Measurements from ENCODE around the gene GOLGA7B.

DNA sequence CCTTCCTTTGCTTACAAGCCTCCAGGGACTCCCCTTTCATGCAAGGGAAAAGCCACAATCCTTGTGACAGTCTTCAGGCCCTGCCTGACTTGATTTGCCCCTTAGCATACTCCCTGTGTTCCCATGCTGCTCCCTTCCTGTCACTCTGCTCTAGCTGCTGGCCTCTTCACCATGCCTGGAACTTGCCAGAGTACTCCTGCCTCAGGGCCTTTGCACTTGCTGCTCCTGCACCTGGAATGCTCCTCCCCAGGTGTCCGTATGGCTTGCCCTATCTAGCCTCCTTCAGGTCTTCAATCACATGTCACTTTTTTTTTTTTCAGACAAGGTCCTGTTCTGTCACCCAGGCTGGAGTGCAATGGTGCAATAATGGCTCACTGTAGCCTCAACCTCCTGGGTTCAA is 22.8 kb upstream of the GOLGA7B start:
- TF ChIP-seq, protein P1, sequence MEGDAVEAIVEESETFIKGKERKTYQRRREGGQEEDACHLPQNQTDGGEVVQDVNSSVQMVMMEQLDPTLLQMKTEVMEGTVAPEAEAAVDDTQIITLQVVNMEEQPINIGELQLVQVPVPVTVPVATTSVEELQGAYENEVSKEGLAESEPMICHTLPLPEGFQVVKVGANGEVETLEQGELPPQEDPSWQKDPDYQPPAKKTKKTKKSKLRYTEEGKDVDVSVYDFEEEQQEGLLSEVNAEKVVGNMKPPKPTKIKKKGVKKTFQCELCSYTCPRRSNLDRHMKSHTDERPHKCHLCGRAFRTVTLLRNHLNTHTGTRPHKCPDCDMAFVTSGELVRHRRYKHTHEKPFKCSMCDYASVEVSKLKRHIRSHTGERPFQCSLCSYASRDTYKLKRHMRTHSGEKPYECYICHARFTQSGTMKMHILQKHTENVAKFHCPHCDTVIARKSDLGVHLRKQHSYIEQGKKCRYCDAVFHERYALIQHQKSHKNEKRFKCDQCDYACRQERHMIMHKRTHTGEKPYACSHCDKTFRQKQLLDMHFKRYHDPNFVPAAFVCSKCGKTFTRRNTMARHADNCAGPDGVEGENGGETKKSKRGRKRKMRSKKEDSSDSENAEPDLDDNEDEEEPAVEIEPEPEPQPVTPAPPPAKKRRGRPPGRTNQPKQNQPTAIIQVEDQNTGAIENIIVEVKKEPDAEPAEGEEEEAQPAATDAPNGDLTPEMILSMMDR (IDR thresholded peaks at IDR 0.05 in 4 of 5, conservative IDR thresholded peaks at IDR 0.05 in 1 of 5) = no peak
- no peak for TF ChIP-seq POLR2A (IDR thresholded peaks at IDR 0.05)
